ENCODE results near the gene RGPD4. TPM values are rescaled to one million over a fixed set of nuclear protein-coding genes. Genes with fewer than 3 reads are reported as not detected.
"Not testable (repeated sequence)": the region's sequence is repeated elsewhere in the genome, so short reads cannot be mapped to it uniquely, and the experiment has no call there.

RGPD4 gene
- total RNA-seq (2021) (0.04 to 0.05 TPM in 2 of 3 replicates, not detected in the other), Bru-seq, nascent RNA (percentile 13 among the genes with signal in this experiment)
- long read RNA-seq, experiment 1 = 0 reads
- long read RNA-seq, experiment 2 = 0 reads
- long read RNA-seq, experiment 3 = 0 reads

- H3K27ac Mint-ChIP-seq; H3K36me3 Mint-ChIP-seq; H3K4me3 Mint-ChIP-seq; ATAC-seq; H3K27me3 Mint-ChIP-seq (ENCODE audit: low read depth); H3K4me1 Mint-ChIP-seq; CTCF ChIA-PET; H3K9me3 Mint-ChIP-seq; DNase-seq (ENCODE audit: low spot score); POLR2A ChIA-PET: not testable (repeated sequence)
Measured at GRCh38 chr2:107826749-107827148, at the start of gene RGPD4. Gene RGPD4 (plus strand): TSS chr2:107826892. CDS start chr2:107827014, 122 bp downstream.

- Mint-ChIP-seq H3K27ac (no peak overlapping the region), H3K4me1 (peaks cover 5% of the 10 kb centered on the region; the same call in 1 of the 2 replicates), H3K9me3 (no peaks in the 10 kb centered on the region), H3K36me3 (no peaks in the 10 kb centered on the region), H3K4me3 (no peak overlapping the region), H3K27me3 (ENCODE audit: low read depth) (no peaks in the 10 kb centered on the region)
- DNase-seq (ENCODE audit: low spot score) (no peak), ATAC-seq (no peak)
- TF ChIP-seq ZNF219 (CRISPR knock-in tag; IDR thresholded peaks at IDR 0.05; ENCODE audit: borderline replicate concordance) = no peak
- TF ChIP-seq CREB1 (CRISPR knock-in tag; IDR thresholded peaks at IDR 0.05) = no peak
- TF ChIP-seq ETV6 (CRISPR knock-in tag; IDR thresholded peaks at IDR 0.05) = no peak
- no peak for TF ChIP-seq ZBTB21 (CRISPR knock-in tag; IDR thresholded peaks at IDR 0.05; ENCODE audit: borderline replicate concordance)
- TF ChIP-seq ZSCAN18 (CRISPR knock-in tag; IDR thresholded peaks at IDR 0.05) = no peak
- TF ChIP-seq CTCF (IDR thresholded peaks at IDR 0.05) = no peak
- TF ChIP-seq PRRX2 (CRISPR knock-in tag; IDR thresholded peaks at IDR 0.05) = no peak
- TF ChIP-seq EMX1 (CRISPR knock-in tag; IDR thresholded peaks at IDR 0.05) = no peak
- no peak for TF ChIP-seq TEAD4 (CRISPR knock-in tag; IDR thresholded peaks at IDR 0.05)
- no peak for TF ChIP-seq ELF4 (CRISPR knock-in tag; IDR thresholded peaks at IDR 0.05; ENCODE audit: low read depth)
- TF ChIP-seq ZNF671 (CRISPR knock-in tag; IDR thresholded peaks at IDR 0.05) = no peak
- no peak for TF ChIP-seq TCF7 (CRISPR knock-in tag; IDR thresholded peaks at IDR 0.05; ENCODE audit: low read depth)
- POLR2A ChIA-PET = no interaction called here
- CTCF ChIA-PET = no interaction called here
Measured at GRCh38 chr2:107777974-107778373, 48.7 kb upstream of the RGPD4 start.

- Mint-ChIP-seq H3K9me3 (no peaks in the 10 kb centered on the region), H3K27me3 (ENCODE audit: low read depth) (no peaks in the 10 kb centered on the region), H3K36me3 (no peaks in the 10 kb centered on the region), H3K27ac (no peak overlapping the region), H3K4me1 (no peaks in the 10 kb centered on the region), H3K4me3 (no peak overlapping the region)
- CTCF ChIA-PET = no interaction called here
- POLR2A ChIA-PET = no interaction called here
- DNase-seq (ENCODE audit: low spot score) (no peak), ATAC-seq (no peak)
- TF ChIP-seq RORB (CRISPR knock-in tag; IDR thresholded peaks at IDR 0.05) (no peak), KAT7 (CRISPR knock-in tag; IDR thresholded peaks at IDR 0.05; ENCODE audit: borderline replicate concordance) (no peak), GABPB1 (CRISPR knock-in tag; IDR thresholded peaks at IDR 0.05) (no peak), ZMAT4 (CRISPR knock-in tag; IDR thresholded peaks at IDR 0.05) (no peak), FOXK1 (CRISPR knock-in tag; IDR thresholded peaks at IDR 0.05) (no peak), ZNF219 (CRISPR knock-in tag; IDR thresholded peaks at IDR 0.05; ENCODE audit: borderline replicate concordance) (no peak), E2F1 (CRISPR knock-in tag; IDR thresholded peaks at IDR 0.05) (no peak), E2F4 (CRISPR knock-in tag; IDR thresholded peaks at IDR 0.05; ENCODE audit: borderline replicate concordance, low read depth) (no peak), NR3C1 (CRISPR knock-in tag; conservative IDR thresholded peaks at IDR 0.05; ENCODE audit: low read depth) (no peak)
Measured at GRCh38 chr2:107785756-107786155, 40.9 kb upstream of the RGPD4 start.
